Effector CD8-positive, alpha-beta T cell (primary cell): ENCODE measurements around the gene CDC42EP4.

Experiments
- DNase-seq: peaks from one replicate; lab custom pipeline; 2025; lab: John Stamatoyannopoulos, UW

Gene CDC42EP4

DNA sequence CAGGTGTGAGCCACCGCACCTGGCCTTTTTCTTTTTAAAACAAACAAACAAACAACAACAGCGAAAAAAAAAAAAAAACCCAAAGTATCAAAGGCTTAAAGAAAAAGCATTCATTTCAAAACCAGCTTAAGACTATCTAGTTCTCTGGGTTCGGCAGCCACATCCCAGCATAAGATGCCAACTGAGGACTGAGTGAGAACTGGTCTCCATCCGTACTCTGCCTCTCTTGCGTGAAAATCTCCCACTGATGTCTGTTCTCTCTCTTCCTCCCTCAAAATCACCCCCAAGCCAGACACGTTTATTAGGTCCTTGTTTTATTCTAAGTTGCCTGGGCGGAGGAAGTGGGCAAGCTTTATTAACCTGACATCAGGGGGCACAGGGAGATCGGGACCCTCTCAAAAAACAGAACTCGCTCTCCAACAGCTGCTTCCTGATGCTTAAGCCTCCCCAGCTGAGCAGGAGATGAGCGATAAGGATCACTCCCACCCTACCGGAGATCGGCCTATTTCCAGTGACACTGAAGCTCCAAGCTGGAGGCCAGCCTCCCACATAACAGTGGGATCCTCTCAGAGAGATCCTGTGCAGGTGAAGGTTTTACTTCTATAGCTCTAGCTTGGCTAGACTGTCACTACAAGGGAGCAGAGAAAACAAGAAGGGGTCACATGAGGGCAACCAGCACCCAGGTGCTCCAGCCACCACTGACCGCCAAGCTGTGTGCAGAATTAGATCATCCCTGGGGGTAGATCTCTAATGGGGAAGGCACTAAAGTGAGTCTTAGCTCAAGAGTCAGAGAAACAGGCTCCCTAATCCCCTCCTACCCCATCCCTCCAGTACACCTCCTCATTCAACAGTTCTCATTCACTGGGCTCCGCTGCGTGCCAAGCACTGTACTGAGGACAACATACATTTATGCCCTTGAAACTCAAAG lies 13.6 kb downstream of the CDC42EP4 start:
- DNase-seq, result no peak

DNA sequence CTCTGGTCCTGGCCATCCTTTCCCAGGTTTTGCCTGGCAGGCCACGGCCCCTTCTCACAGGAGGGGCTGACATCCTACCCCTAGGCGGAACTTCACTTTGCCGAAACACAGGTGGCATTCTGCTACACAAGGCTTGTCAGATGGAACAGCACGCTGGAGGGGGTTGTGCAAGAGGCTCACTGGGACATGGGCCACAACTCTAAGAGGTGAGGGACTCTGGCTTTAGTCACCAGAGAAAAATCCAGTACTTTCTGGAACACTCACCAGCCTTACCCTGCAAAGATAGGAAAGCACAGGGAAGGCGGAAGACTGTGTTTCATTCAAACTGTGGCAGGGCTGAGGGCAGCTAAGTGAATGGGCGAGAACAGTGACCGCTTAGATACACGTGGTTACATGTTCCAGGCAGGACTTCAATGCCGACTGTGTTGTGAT lies 18.3 kb downstream of the CDC42EP4 start:
- no peak for DNase-seq

DNA sequence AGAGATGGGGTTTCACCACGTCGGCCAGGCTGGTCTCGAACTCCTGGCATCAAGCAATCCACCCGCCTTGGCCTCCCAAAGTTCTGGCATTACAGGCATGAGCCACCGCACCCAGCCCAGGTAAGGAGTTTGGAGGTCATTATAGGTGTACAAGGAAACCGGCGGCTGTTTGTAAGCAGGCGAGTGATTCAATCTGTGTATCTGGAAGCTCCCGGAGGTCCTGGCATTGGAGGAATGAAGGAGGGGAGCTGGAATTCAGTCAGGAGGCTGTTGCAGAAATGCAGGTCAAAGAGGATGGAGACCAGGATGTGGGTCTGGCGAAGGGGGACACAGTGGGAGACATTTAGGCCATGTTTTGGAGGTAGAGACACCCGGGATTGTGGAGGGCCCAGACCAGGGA lies 18.8 kb downstream of the CDC42EP4 start:
- no peak for DNase-seq

DNA sequence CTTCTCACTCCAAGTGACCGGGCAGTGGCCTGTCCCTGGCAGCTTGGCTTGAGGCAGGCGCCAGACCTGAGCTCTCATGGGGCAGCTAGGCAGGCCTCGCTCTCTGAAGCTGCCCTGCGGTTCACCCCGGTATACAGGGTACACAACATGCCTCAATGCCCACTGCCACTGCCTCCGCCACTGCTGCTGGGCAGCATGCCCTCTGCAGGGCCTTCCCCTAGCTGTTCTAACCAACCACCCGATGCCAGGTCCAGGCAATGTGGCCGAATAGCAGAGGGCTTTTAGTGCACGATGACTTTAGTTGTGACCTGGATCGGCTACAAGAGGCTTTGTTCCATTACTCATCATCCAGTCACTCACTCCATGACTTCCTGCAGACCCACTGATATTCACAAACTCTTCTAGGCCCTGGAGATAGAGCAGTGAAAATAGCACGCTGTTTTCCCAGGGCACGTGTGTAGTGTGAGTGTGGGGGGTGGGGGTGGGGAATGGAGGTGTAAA lies 19.7 kb downstream of the CDC42EP4 start:
- no peak for DNase-seq

DNA sequence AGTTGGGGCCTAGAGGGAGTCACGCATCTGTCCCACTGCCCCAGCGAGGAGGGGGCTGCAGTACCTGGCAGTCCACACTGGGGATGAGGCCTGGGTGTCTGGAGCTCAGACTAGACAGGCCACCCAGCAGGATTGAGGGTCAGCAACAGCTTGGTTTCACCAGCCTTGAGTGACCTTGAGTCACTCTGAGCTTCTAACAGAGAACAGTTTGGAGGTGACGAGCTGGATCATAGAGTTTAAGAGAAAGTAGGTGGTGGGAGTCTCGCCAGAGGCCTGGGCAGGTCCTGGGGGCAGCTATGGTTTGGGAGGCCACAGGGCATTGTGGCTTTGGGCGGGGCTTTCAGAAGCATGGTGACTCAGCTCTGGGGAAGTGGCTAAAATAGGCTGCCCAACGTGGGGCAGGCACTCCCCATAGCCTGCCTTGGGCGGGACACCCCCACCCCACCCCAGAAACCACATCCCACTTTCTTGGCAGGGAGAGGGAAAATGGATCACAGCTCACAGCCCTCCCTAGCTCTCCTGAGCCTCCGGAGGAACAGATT lies 20.5 kb downstream of the CDC42EP4 start:
- no peak for DNase-seq

DNA sequence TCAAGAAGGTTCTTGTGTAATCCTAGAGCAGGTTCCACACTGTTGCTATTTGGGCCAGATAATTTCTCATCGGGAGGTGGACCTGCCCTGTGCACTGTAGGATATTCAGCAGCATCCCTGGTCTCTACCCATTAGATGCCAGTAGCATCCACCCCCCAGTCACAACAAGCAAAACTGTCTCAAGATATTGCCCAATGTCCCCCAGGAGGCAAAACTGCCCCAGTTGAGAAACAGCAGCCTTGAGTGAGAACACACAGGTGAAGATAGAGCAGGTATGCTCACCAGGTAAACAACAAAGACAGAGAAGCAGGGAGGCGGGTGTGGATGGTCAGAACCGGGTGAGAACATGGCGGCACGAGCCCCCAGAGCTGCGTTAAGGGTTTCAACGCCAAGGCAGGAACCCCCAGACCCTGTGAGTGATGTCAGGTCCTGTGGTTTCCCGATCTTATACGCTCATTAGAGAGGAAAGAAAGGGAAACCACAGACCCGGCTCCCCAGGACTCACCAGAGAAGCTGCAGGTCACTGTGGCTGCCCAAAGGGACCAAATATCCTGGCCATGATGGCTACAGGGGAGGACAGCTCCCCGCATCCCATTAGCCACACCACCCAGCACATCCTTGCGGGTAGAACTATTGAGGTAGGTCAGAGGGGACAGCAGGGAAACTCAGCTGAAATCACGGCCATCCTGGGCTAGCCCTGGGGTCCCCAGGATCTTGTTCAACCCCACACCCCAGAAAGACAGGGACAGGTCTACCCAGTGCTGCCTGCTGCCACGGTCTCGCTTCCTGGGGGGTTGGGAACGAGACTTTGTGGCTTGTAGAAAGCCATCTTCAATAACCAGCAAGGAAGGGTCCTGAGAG lies 21.2 kb downstream of the CDC42EP4 start:
- DNase-seq, result no peak

DNA sequence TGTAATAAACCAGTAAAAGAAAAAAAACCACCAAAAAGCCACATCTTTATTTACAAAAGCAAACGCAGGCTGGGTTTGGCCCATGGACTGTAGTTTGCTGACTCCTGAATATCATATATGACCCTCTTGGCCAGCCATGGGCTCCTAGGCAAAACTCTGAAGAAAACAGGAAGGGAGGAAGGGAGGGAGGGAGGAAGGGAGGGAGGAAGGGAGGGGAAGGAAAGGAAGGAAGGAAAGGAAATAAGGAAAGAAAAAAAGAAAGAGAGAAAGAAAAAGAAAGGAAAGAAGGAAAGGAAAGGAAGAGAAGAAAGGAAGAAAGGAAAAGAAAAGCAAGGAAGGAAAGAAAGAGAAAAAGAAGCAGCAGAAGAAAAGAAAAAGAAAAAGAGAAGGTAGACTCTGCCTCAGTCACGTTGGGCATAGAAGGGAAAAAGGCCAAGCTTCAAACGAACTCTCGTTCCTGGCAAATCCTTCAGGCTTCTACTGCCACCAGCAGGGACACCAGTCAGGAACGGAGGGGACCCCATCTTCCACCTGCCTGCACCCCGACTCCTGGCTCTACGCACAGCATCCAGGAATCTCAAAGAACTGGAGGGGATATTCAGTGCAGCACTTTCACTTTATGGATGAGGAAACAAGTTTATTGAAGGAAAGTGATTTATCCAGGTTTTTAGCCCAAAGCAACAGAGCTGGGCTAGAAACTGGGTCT lies 22.1 kb downstream of the CDC42EP4 start:
- DNase-seq, result no peak

DNA sequence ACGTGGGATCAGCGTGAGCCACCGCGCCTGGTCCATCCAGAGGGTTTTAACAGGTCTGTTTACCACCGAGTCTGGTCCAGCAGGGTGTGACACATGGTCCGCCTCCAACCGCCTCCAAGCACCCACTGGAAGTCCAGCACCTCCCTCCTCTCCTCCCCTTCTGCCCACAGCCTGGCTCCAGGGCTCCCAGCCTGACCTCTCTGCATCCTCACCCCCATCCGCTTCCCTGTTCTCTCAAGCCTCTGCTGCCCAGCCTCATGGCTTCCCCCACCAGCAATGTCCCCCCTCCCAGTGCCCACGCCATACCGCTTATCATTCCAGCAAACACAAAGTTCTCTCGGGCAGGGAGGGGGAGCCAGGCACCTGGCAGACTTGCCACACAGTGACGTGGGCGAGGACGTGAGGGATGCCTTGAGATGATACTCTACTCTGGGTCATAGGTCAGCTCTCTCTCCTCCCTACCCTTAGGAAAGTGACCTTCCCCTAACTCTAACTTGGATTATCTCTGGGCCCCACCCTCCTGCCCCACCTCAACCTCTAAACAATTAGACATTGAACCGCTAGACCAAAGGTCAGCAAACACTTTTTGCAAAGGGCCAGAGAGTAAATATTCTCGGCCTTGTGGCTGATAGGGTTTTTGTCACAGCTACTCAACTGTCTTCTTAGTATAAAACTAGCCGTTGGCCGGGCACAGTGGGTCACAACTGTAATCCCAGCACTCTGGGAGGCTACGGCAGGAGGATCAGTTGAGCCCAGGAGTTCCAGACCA lies 23.1 kb downstream of the CDC42EP4 start:
- DNase-seq, result no peak

DNA sequence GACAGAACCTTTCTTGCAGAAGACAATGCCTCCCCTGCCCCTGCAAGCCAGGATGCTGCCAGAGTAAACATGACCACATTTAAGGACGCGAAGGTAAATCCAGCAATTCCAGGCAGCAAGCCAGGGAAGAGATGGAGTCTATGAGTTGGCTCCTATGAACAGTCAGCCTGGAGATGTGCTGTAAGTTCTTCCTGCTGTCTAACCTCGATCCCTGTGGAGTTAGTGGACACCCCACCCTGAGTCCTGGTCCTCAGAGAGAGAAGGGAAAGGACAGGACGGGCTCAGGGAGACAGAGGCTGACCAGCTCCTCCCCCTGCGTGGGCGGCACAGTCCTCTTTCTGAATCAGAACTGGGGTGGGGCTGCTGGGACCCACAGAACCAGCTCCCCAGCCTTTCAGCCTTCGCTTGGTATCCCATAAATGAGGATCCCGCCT lies 24.9 kb downstream of the CDC42EP4 start:
- DNase-seq, result no peak

DNA sequence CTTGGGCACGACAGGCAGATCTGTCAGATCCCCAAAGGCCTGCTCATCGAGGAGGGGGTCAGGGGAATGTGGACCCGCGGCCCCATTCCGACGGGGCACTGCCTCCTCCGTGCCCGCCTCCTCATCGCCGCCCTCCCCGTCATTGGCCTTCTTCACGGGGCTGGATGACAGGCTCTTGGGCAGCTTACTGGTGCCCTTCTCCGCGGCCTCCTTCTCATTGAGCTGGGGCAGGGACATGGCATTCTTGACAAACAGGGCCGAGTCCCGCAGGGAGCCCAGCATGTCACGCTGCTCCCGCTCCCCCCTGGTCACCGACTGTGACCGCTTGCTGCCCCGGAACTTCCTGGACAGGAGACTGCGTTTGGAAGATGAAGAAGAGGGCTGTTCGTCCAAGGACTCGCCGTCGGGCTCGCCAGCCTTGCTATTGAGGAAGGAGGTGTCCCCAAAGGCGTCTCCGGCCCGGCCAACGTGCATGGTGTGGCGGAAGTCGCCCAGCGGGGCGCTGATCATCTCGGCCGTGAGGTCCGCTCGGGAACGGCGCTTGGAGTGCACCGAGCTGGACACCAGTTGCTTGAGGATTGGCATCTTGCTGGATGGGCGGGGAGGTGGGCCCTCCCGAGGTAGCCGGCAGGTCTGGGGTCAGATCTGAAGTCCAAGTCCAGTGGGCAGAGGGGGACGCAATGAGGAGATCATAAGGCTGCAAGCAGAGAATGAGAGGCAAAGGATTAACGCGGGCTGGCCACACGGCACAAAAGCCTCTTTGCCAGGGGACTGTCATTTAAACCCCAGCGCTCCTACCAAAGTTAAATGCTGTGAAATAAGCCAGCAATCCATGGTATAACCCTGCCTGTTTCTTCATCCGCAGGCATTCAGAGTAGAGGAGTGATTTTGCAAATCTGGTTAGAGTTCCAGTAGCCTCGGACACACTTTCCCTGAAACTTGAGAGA lies 25.6 kb downstream of the CDC42EP4 start:
- DNase-seq, result no peak

DNA sequence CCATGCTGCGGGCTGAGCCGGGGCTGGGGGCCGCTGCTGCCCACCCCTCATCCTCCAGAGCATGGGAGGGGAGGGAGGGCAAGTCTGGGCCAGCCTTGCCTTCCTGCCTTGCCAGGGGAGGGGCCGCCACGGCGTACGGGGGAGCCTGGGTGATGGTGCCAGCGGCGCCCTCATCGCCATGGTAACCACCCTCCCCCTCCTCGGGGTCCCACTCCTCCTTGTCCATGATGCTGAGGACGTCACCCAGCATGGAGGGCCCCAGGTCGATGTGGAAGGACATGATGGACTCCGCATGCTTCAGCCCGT lies 26.2 kb downstream of the CDC42EP4 start:
- DNase-seq, result no peak

DNA sequence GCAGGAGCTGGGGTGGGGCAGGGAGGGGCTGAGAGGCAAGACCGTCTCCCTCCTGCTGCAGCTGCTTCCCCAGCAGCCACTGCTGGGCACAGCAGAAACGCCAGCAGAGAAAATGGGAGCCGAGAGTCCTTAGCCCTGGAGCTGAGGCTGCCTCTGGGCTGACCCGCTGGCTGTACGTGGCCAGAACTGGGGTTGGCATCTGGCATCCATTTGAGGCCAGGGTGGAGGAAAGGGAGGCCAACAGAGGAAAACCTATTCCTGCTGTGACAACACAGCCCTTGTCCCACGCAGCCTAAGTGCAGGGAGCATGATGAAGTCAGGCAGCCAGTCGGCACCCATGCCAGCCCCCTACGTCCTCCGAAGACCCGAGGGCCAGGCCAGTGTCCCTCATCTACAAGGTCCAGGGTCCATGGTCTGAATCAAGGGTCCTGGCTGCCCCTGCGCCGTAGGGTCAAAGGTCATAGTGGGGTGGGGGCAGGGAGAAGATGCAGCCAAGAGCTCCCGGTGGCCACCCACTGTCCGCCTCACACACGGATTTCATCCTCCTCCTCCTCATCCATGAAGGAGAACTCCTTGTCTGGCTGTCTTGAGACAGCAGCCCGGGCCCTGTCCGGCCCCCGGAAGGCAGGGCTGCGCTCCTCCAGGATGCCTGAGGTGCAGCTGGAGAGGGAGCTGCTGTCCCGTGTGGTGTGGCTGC lies 26.7 kb downstream of the CDC42EP4 start:
- no peak for DNase-seq

DNA sequence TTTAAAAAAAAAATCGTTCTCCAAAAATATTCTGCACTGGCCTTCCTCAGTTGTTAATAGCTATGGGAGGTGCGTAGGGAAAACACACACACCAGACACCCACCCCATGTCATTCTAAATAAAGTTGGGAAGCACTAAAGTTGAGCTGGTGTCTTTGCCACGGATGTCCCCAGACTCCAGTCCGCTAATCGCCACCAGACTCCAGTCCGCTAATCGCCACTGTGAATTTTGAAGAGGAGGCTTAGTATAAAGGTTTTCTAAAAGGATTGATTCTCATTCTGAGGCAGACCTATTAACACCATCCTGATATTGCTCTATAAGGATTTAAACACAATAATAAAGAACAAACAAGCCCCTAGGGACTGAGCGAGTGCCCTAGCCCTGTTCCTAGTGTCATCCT lies 27.4 kb downstream of the CDC42EP4 start:
- DNase-seq, result no peak

DNA sequence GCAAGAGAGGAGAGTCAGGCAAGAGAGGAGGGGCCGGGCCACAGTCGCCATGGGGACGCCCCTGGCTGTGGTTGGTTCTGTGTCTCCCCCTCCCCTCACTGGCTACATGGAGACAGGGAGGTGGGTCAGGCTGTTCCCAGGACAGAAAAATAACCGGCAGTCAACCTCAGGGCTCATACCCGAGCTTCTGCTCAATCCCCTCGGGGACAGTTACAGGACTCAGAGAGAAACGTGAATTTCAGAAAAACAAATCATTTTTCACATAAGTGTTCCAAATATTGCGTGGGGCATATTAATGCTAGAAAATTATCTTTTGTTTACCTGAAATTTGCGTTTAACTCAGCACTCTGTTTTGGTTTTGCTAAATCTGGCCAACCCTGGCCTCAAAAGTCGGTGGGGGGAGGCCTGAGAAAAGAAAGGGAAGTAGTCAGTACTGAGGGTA lies 27.9 kb downstream of the CDC42EP4 start:
- no peak for DNase-seq

DNA sequence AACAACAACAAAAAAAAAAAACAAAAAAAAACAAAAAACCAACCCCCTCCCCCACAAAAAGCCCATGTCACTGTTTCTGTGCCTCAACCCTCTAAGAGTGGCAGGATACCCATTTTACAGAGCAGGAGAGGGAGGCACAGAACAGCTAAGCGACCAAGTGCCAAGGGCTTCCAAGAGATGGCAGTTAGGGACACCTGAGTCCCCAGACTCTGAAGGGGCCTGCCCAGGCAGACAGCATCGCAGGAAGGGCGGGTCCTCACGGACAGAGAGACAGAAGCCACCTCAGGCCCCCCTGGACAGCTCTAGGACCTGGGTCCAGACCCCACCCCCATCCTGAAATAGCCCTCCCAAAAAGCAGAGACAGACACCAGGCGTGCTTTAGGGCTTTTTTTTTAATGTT lies 28.6 kb downstream of the CDC42EP4 start:
- no peak for DNase-seq

DNA sequence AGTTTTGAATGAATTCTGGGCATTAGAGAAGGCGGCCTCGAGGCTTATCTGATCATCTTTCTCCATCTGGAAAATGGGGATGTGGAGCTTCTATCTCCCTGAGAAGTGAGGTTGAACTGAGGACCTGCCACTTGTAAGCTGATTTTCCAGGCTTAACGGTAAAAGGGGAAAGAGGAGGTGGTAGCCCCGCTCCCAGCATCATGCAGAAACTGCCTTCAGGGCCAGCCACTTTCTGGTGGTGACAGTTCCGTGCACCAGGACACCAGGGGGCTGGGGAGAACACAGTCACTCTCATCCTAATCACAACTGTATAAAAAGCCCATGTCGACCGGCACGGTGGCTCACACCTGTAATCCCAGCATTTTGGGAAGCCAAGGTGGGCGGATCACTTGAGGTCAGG lies 29.2 kb downstream of the CDC42EP4 start:
- no peak for DNase-seq

DNA sequence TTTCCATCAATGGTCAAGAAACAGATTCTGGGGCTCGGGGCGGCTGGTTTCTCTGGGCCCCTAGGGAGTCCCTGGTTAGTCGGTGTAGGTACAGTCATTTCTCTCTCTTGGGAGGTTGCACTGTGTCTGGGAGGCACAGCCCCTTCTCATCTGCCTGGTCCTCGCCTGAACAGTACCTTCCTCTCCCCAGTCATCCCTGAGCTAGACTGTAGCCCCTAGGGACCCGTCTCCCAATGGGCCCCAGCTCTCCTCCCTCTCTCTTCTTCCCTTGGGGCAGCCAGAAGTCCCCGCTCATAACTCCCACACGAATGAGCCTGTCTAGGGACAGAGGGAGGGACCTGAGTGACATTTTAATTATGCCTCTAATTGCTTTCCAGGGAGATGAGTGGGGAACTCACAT lies 29.9 kb downstream of the CDC42EP4 start:
- DNase-seq, result no peak

DNA sequence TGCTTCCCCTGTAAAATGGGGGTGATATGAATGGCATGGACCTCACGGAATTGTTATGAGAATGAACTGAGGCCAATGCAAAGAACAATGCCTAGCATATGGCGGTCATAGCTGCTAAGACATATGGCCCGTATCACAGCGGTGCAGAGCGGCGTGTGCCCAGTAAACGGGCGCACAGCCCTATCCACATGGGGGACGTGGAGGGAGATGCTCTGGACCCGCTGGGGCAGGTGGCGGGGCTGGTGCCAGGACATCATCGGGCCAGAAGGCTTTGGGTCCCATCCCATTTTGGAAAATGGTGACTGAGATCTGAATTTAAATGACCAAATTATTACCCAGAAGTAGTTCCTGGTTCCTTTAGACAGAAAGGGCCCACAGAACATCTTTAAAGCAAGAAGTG lies 31.6 kb downstream of the CDC42EP4 start:
- no peak for DNase-seq

DNA sequence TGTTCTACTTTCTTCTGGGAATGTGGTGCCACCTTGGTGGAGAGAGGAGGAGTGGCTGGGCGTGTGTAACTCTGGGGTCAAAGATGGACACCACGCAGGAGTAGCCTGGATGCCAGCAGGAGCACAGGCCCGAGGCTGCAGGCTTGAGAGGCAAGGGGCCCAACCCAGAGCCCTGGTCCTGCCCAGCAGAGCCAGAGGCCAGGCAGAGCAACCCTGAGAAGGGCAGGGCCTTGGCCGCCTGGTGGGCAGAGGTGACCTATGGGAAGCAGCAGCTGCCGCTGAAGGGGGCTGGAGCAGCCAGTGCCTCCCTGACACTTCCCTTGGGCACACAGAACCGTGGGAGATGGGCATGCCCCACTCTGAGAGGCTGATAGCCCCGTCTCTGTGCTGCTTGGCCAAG lies 32.1 kb downstream of the CDC42EP4 start:
- no peak for DNase-seq
